K562 (cell line): ENCODE data around the gene NKX2-1. TPM values are rescaled to one million over a fixed set of nuclear protein-coding genes. Genes with fewer than 3 reads are reported as not detected.

Experiments
- ATAC-seq: fragments of 200-7000 bp; cut with Tn5 transposase; 3 replicates; pipeline ENCODE4 v1.9.1; 2020; ENCODE audit warnings: moderate library complexity
- BruUV-seq: library from RNA; stranded (reverse); fragments of 400-500 nt; replicated peaks from 2 replicates; lab custom pipeline; 2021; lab: Mats Ljungman, UMichigan
- CTCF ChIA-PET: fragments of 300-600 bp; formaldehyde crosslinking; extraction: SDS; loops from one replicate; lab custom pipeline; 2021; ENCODE audit warnings: low intra/inter-chr PET ratio; lab: Yijun Ruan, JAX
- POLR2A ChIA-PET: fragments of 300-600, 350-650 bp; sonication (Branson Sonifier 250); formaldehyde crosslinking; extraction: SDS; loops from one replicate; lab custom pipeline; 2021; ENCODE audit warnings: antibody characterized with exemption, inconsistent platforms; lab: Yijun Ruan, JAX
- DNase-seq, 4 experiments: peaks; one replicate each; pipeline versions ENCODE4 v3.0.0 to v3.0.0-alpha.2; 2011 to 2018; ENCODE audit warnings: low spot score in 3 of 4, mixed read lengths in 3 of 4; ENCODE audit errors: extremely low read depth in 1 of 4
- FAIRE-seq: peaks from 2 replicates; lab custom pipeline; 2011; peaks lifted over from hg19 to GRCh38; lab: Jason Lieb, UNC
- H2AFZ ChIP-seq: 2 replicates; pipeline ENCODE4 v1.6.0; 2011; ENCODE audit warnings: low read depth, low read length, control low read depth, inconsistent platforms
- H3K27ac ChIP-seq: fragments of 200-600 bp; 3 replicates; pipeline ENCODE4 v1.8.0; 2011; ENCODE audit warnings: low read depth, mild to moderate bottlenecking, control low read depth, inconsistent platforms, low read length, moderate library complexity, mixed read lengths; ENCODE audit errors: extremely low read depth
- H3K27me3 ChIP-seq, 2 experiments: fragments of 300-600 bp in 1 of 2; 2 replicates in 1 of 2; 3 replicates in 1 of 2; pipeline versions ENCODE4 v1.6.0 to v1.8.0; 2011; ENCODE audit warnings: inconsistent platforms in 2 of 2, low read length in 2 of 2, mild to moderate bottlenecking in 1 of 2, mixed read lengths in 1 of 2, moderate library complexity in 1 of 2; ENCODE audit not compliant: control insufficient read depth in 2 of 2, insufficient read depth in 2 of 2
- H3K36me3 ChIP-seq: fragments of 300-600 bp; 3 replicates; pipeline ENCODE4 v1.8.0; 2011; ENCODE audit warnings: mild to moderate bottlenecking, low read length, inconsistent platforms; ENCODE audit not compliant: control insufficient read depth, insufficient read depth
- H3K4me1 ChIP-seq, 2 experiments: fragments of 200-600 bp in 1 of 2; replicated peaks in 1 of 2; 2 replicates in 1 of 2; 3 replicates in 1 of 2; pipeline versions ENCODE4 v1.5.1 to v1.8.0; 2011; ENCODE audit warnings: inconsistent platforms in 2 of 2, low read length in 2 of 2, mild to moderate bottlenecking in 1 of 2, mixed read lengths in 1 of 2, moderate library complexity in 1 of 2; ENCODE audit not compliant: control insufficient read depth in 2 of 2, insufficient read depth in 2 of 2
- H3K4me2 ChIP-seq: 2 replicates; pipeline ENCODE4 v1.6.1; 2011; ENCODE audit warnings: low read length, control low read depth, inconsistent platforms, mixed read lengths; ENCODE audit not compliant: insufficient read depth
- H3K4me3 ChIP-seq: fragments of 200-600 bp; sonication (generic), shearing (Covaris generic); 2 replicates; pipeline ENCODE4 v1.5.1; 2016; ENCODE audit warnings: control low read depth, inconsistent platforms
- H3K79me2 ChIP-seq: fragments of 200-600 bp; 3 replicates; pipeline ENCODE4 v1.8.0; 2011; ENCODE audit warnings: low read length, inconsistent platforms; ENCODE audit not compliant: control insufficient read depth, insufficient read depth
- H3K9ac ChIP-seq, 2 experiments: 2 replicates each; pipeline versions ENCODE4 v1.6.0 to v1.6.1; 2011; ENCODE audit warnings: low read depth in 2 of 2, low read length in 2 of 2, control low read depth in 1 of 2, inconsistent platforms in 1 of 2, mild to moderate bottlenecking in 1 of 2, mixed read lengths in 1 of 2; ENCODE audit not compliant: insufficient read depth in 1 of 2
- H3K9me1 ChIP-seq: one replicate; pipeline ENCODE4 v1.6.0; 2011; ENCODE audit warnings: inconsistent platforms, mild to moderate bottlenecking, low read length, moderate library complexity; ENCODE audit not compliant: control insufficient read depth, insufficient read depth
- H3K9me3 ChIP-seq: replicated peaks from 2 replicates; pipeline ENCODE4 v1.5.1; 2011; ENCODE audit warnings: low read depth, low read length, inconsistent platforms; ENCODE audit not compliant: control insufficient read depth, insufficient read depth
- H4K20me1 ChIP-seq: replicated peaks from 2 replicates; pipeline ENCODE4 v1.6.1; 2011; ENCODE audit warnings: low read length, inconsistent platforms, mixed read lengths; ENCODE audit not compliant: control insufficient read depth, insufficient read depth
- BCL6 ChIP-seq: fragments of 250-450 bp; sonication (Bioruptor Pico); IDR thresholded peaks from 2 replicates; pipeline ENCODE4 v1.4.0; 2020
- CBX2 ChIP-seq: fragments of 200-600 bp; sonication (generic); IDR thresholded peaks from one replicate; pipeline ENCODE4 v1.6.1; 2012; ENCODE audit warnings: mild to moderate bottlenecking, low read length, inconsistent platforms; ENCODE audit not compliant: insufficient read depth, poor library complexity, severe bottlenecking
- ELF1 ChIP-seq: fragments of 200-800 bp; sonication (Bioruptor generic); IDR thresholded peaks from 2 replicates; pipeline ENCODE4 v1.6.1; 2016; ENCODE audit warnings: missing genetic modification characterization, missing compliant biosample characterization
- GTF2F1 ChIP-seq: IDR thresholded peaks from 2 replicates; pipeline ENCODE4 v1.6.1; 2011; ENCODE audit warnings: low read depth, low read length, improper control_type of control experiment
- IRF2 ChIP-seq: sonication (generic); formaldehyde crosslinking; IDR thresholded peaks from 2 replicates; pipeline ENCODE4 v1.8.1; 2022; ENCODE audit warnings: mild to moderate bottlenecking, missing genetic modification reagents
- MTA2 ChIP-seq: fragments of 450-650 bp; IDR thresholded peaks from 2 replicates; pipeline ENCODE4 v1.6.1; 2016; ENCODE audit warnings: low read depth
- POLR2AphosphoS2 ChIP-seq: IDR thresholded peaks from 2 replicates; pipeline ENCODE4 v1.6.1; 2012; ENCODE audit warnings: low read length, improper control_type of control experiment
- SREBF2 ChIP-seq: sonication (generic); formaldehyde crosslinking; IDR thresholded peaks from 2 replicates; pipeline ENCODE4 v1.4.0; 2020; ENCODE audit warnings: mild to moderate bottlenecking, missing genetic modification reagents
- SRSF9 ChIP-seq: fragments of 200-400 bp; formaldehyde crosslinking; IDR thresholded peaks from 2 replicates; pipeline ENCODE4 v1.6.1; 2017; ENCODE audit warnings: low read depth, low read length, borderline replicate concordance
- TCF15 ChIP-seq: fragments of 250-450 bp; sonication (Bioruptor Pico); IDR thresholded peaks from 2 replicates; pipeline ENCODE4 v1.8.0; 2022; ENCODE audit warnings: moderate library complexity, mild to moderate bottlenecking, inconsistent platforms
- TRIM25 ChIP-seq: fragments of 450-650 bp; IDR thresholded peaks from 2 replicates; pipeline ENCODE4 v1.7.0; 2016; ENCODE audit warnings: borderline replicate concordance
- TSC22D4 ChIP-seq: fragments of 450-650 bp; IDR thresholded peaks from 2 replicates; pipeline ENCODE4 v1.6.1; 2016; ENCODE audit warnings: missing genetic modification characterization, missing biosample characterization, control low read depth
- XRCC4 ChIP-seq: IDR thresholded peaks from one replicate; pipeline ENCODE4 v1.6.1; 2011; ENCODE audit not compliant: insufficient read depth, insufficient read length; ENCODE audit errors: extremely low read depth
- ZC3H11A ChIP-seq: IDR thresholded peaks from 2 replicates; pipeline ENCODE4 v1.6.1; 2012; ENCODE audit warnings: low read depth, low read length, improper control_type of control experiment
- ZNF232 ChIP-seq: sonication (generic); formaldehyde crosslinking; IDR thresholded peaks from 2 replicates; pipeline ENCODE4 v1.8.0; 2022; ENCODE audit warnings: mild to moderate bottlenecking, missing genetic modification reagents
- WGBS: fragments of 100-300 bp; shearing (Covaris generic); methylation state at CpG from one replicate; pipeline ENCODE4 v1.1.6; 2016; ENCODE audit warnings: low coverage, mixed read lengths; ENCODE audit not compliant: insufficient coverage; ENCODE audit errors: missing lambda C conversion rate; 5-methylcytosine and 5-hydroxymethylcytosine counted together
- in situ Hi-C: fragments of 300-500 bp; cut with MboI; formaldehyde crosslinking; loops from 4 replicates; pipeline ENCODE4 v1.15.0; 2018; ENCODE audit warnings: inconsistent platforms, mixed read lengths
- intact Hi-C: fragments of 100-400 bp; cut with micrococcal nuclease; formaldehyde crosslinking; loops from 2 replicates; pipeline ENCODE4 v1.14.2; 2022
- polyA plus RNA-seq, 8 experiments: library from polyadenylated mRNA; depleted of rRNA in 4 of 8; stranded (reverse) in 5 of 8; unstranded in 3 of 8; fragments of >200 nt; fragmentation: Nextera tagmentation in 2 of 8; fragmentation: Illumina TruSeq in 1 of 8; extraction: Ambion mirVana in 2 of 8; extraction: Trizol in 1 of 8; gene quantifications; 2 replicates each; pipeline versions ENCODE4 v1.2.1 to v1.2.3, GENCODE V29; 2011 to 2014; ENCODE audit warnings: inconsistent platforms in 1 of 8, missing spikeins in 1 of 8
- total RNA-seq, 7 experiments: library from RNA; depleted of rRNA in 6 of 7; stranded (reverse); fragments of >200 nt in 6 of 7; fragmentation: Illumina TruSeq in 2 of 7; extraction: Trizol in 2 of 7; gene quantifications; 2 replicates each; pipeline versions ENCODE4 v1.2.1 to v1.2.3, GENCODE V29; 2011 to 2021; ENCODE audit warnings: low replicate concordance in 1 of 7
- TF ChIP-seq, protein P1 (sequence below): fragments of 250-450 bp; sonication (Bioruptor Pico); IDR thresholded peaks from 2 replicates; pipeline ENCODE4 v1.5.0; 2021

The NKX2-1 gene
- total and polyA plus RNA-seq, 9 of the 15 experiments (the other 6 are each of a cell fraction or from before 2014, with no cell fraction given), result 0.11 TPM; not detected in 8

DNA sequence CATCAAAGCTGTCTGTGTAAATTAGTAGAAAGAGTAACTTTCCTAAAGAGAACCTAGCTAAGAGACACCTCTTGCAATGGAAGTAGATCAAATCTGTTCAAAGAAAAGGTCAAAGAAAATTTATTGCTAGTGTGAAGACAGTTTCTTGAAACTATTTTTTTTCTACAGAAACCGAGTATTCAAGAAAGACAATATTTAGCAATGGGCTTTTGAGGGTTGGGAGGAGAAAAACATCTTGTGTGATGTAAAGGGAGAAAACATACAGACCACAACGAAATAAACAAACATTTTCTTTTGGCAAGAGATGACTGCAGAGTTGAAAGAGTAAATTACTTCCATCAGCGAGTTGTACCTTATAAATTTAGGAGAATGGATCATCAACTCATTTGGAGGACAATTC lies 24.4 kb downstream of the NKX2-1 start:
- H4K20me1 ChIP-seq, result no peaks in the 10 kb centered on the region
- H3K4me3 ChIP-seq, result no peak overlapping the region
- H3K27me3 ChIP-seq, result no peaks in the 10 kb centered on the region
- ChIA-PET CTCF (no interaction called here), POLR2A (interaction anchor here (1.0 kb wide), 1 partner anchor 9 kb away, joined by 4 read pairs; no protein-coding TSS in a partner anchor)
- DNase-seq, result no peak
- no peaks in the 10 kb centered on the region for H3K4me1 ChIP-seq
- 0% methylated on average over 3 of the region's 3 CpGs for WGBS
- no peak overlapping the region for H3K9ac ChIP-seq
- in situ Hi-C loops, result no loop called here
- TF ChIP-seq ELF1 (tag) (no peak), ZC3H11A (no peak), XRCC4 (no peak), CBX2 (peak; percentile 64)
- TF ChIP-seq, all 486 proteins: peak for 1
- no peak overlapping the region for H3K27ac ChIP-seq
- H3K9me1 ChIP-seq, result no peaks in the 10 kb centered on the region
- no TSS peak for BruUV-seq
- ATAC-seq (no peak), FAIRE-seq (no peak)
- no peaks in the 10 kb centered on the region for H3K36me3 ChIP-seq
- no peak overlapping the region for H3K4me2 ChIP-seq
- no peak overlapping the region for H2AFZ ChIP-seq
- intact Hi-C loops, result no loop called here
- H3K79me2 ChIP-seq, result no peaks in the 10 kb centered on the region
- no peaks in the 10 kb centered on the region for H3K9me3 ChIP-seq

DNA sequence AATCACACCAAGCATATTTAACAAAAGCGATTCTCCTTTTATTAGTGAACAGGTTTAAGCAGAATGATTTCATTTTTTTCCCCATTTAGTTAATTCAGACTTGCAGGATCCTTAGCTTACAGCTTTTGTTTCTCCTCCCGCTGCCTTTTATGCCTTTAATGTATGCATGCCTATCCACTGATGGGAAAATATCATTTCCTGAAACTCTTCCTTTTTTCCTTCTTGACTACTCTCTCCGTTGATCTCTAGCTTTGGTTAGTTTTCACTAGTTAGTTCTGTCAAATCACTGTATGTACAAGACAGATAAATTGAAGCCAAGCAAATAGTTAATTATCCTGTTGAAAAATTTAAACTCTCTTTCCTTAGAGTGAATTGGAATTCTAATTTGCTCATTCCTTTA lies 26.3 kb downstream of the NKX2-1 start:
- POLR2A ChIA-PET, result interaction anchor here (0.5 to 0.6 kb wide), 2 partner anchors 13 to 17 kb away, joined by 3 to 4 read pairs; no protein-coding TSS in a partner anchor
- no peaks in the 10 kb centered on the region for H3K36me3 ChIP-seq
- no peak overlapping the region for H3K27ac ChIP-seq
- no peak overlapping the region for H3K4me3 ChIP-seq
- DNase-seq (no peak), ATAC-seq (no peak), FAIRE-seq (no peak)
- H3K9ac ChIP-seq, result no peak overlapping the region
- no peak overlapping the region for H2AFZ ChIP-seq
- no peak overlapping the region for H3K4me2 ChIP-seq
- no TSS peak for BruUV-seq
- intact Hi-C loops, result no loop called here
- H3K4me1 ChIP-seq, result no peaks in the 10 kb centered on the region; a peak in 1 of 5 replicates
- H3K79me2 ChIP-seq, result no peaks in the 10 kb centered on the region
- H4K20me1 ChIP-seq, result no peaks in the 10 kb centered on the region
- no peaks in the 10 kb centered on the region for H3K9me1 ChIP-seq
- in situ Hi-C loops, result no loop called here
- 0% methylated on average over 3 of the region's 3 CpGs for WGBS
- peaks cover 0 to 5% of the 10 kb centered on the region in 2 experiments; a peak in 2 of 5 replicates for H3K27me3 ChIP-seq
- CTCF ChIA-PET, result no interaction called here
- no peaks in the 10 kb centered on the region for H3K9me3 ChIP-seq
- no peak for TF ChIP-seq SREBF2 (CRISPR knock-in tag)
- TF ChIP-seq GTF2F1, result no peak
- TF ChIP-seq BCL6 (CRISPR knock-in tag), result no peak
- no peak for TF ChIP-seq TSC22D4
- no peak for TF ChIP-seq ZNF232 (CRISPR knock-in tag)
- TF ChIP-seq TRIM25, result no peak
- TF ChIP-seq TCF15, result no peak
- no peak for TF ChIP-seq POLR2AphosphoS2
- no peak for TF ChIP-seq SRSF9
- no peak for TF ChIP-seq IRF2
- no peak for TF ChIP-seq MTA2
- TF ChIP-seq, protein P1, sequence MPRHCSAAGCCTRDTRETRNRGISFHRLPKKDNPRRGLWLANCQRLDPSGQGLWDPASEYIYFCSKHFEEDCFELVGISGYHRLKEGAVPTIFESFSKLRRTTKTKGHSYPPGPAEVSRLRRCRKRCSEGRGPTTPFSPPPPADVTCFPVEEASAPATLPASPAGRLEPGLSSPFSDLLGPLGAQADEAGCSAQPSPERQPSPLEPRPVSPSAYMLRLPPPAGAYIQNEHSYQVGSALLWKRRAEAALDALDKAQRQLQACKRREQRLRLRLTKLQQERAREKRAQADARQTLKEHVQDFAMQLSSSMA (CRISPR knock-in tag), result no peak
